SU-DHL-6 (cell line): Measurements from ENCODE around the gene LRBA.
A peak's percentile ranks its signal among the peaks of the same experiment; 100 is the strongest.

Experiments
- H2AFZ ChIP-seq: fragments of 200-600 bp; sonication (generic); 2 replicates; pipeline ENCODE4 v1.6.1; 2014; ENCODE audit warnings: low read depth, mild to moderate bottlenecking, moderate library complexity, mixed read lengths, antibody characterized with exemption, low read length; ENCODE audit not compliant: severe bottlenecking
- H3F3A ChIP-seq: fragments of 200-600 bp; shearing (Covaris generic); 2 replicates; pipeline ENCODE4 v1.6.0; 2016; ENCODE audit warnings: antibody characterized with exemption, mild to moderate bottlenecking; ENCODE audit not compliant: insufficient read depth
- H3K27ac ChIP-seq: fragments of 200-600 bp; sonication (generic); 2 replicates; pipeline ENCODE4 v1.5.1; 2016; ENCODE audit warnings: low read depth, mild to moderate bottlenecking, low read length, moderate library complexity, mixed read lengths
- H3K27me3 ChIP-seq: fragments of 200-600 bp; sonication (generic), shearing (Covaris generic); 2 replicates; pipeline ENCODE4 v1.6.0; 2014; ENCODE audit warnings: mild to moderate bottlenecking, low read length
- H3K36me3 ChIP-seq: fragments of 200-600 bp; sonication (generic); 2 replicates; pipeline ENCODE4 v1.6.1; 2014; ENCODE audit warnings: mild to moderate bottlenecking, low read length, mixed read lengths
- H3K4me2 ChIP-seq: fragments of 300-600, 200-600 bp; shearing (Covaris generic), sonication (generic); 2 replicates; pipeline ENCODE4 v1.6.0; 2014; ENCODE audit warnings: low read length, low read depth, mild to moderate bottlenecking; ENCODE audit not compliant: poor library complexity, severe bottlenecking
- H3K4me3 ChIP-seq: fragments of 200-600 bp; sonication (generic); 2 replicates; pipeline ENCODE4 v1.5.1; 2014; ENCODE audit warnings: antibody characterized with exemption, low read length, mild to moderate bottlenecking, mixed read lengths; ENCODE audit not compliant: insufficient read depth, poor library complexity, severe bottlenecking
- H3K79me2 ChIP-seq: fragments of 200-600 bp; sonication (generic); 2 replicates; pipeline ENCODE4 v1.6.1; 2014; ENCODE audit warnings: mild to moderate bottlenecking, low read length, moderate library complexity; ENCODE audit not compliant: insufficient read depth
- H3K9ac ChIP-seq: fragments of 200-600 bp; sonication (generic); 2 replicates; pipeline ENCODE4 v1.7.0; 2014; ENCODE audit warnings: mild to moderate bottlenecking, low read length
- H3K9me2 ChIP-seq: fragments of 200-600 bp; sonication (generic); replicated peaks from 2 replicates; pipeline ENCODE4 v1.6.1; 2014; ENCODE audit warnings: low read length; ENCODE audit not compliant: insufficient read depth
- H3K9me3 ChIP-seq: fragments of 200-600 bp; sonication (generic); 2 replicates; pipeline ENCODE4 v1.6.1; 2014; ENCODE audit warnings: low read length, mixed read lengths; ENCODE audit not compliant: insufficient read depth
- H4K20me1 ChIP-seq: fragments of 200-600 bp; sonication (generic); 2 replicates; pipeline ENCODE4 v1.6.1; 2014; ENCODE audit warnings: low read depth, mild to moderate bottlenecking, antibody characterized with exemption, low read length, moderate library complexity, mixed read lengths
- EZH2phosphoT487 ChIP-seq: fragments of 200-600 bp; sonication (generic), shearing (Covaris generic); conservative IDR thresholded peaks from 2 replicates; pipeline ENCODE4 v1.6.1; 2018; ENCODE audit warnings: mild to moderate bottlenecking, antibody characterized with exemption, low read length, moderate library complexity, mixed read lengths
- TF ChIP-seq, protein P1 (sequence below): fragments of 200-600 bp; sonication (generic); IDR thresholded peaks from one replicate; pipeline ENCODE4 v1.5.1; 2017; ENCODE audit warnings: antibody characterized with exemption, mild to moderate bottlenecking, low read length, moderate library complexity; ENCODE audit not compliant: insufficient read depth, poor library complexity, severe bottlenecking

LRBA gene

GRCh38 chr4:150325872-150326271 lies 689.2 kb downstream of the LRBA start:
- Histone ChIP-seq H3K4me2 (peak overlapping the region; percentile 11), H3K27me3 (no peaks in the 10 kb centered on the region), H3K9ac (no peak overlapping the region)

GRCh38 chr4:150323406-150324325 lies 691.4 kb downstream of the LRBA start:
- H3F3A ChIP-seq, result no peaks in the 10 kb centered on the region
- no peaks in the 10 kb centered on the region for H3K36me3 ChIP-seq
- H3K4me3 ChIP-seq, result no peak overlapping the region
- no peak overlapping the region for H3K27ac ChIP-seq
- H3K27me3 ChIP-seq, result no peaks in the 10 kb centered on the region
- H3K9me2 ChIP-seq, result no peaks in the 10 kb centered on the region
- no peak overlapping the region for H3K9ac ChIP-seq
- no peaks in the 10 kb centered on the region for H3K79me2 ChIP-seq
- no peak overlapping the region for H2AFZ ChIP-seq
- no peaks in the 10 kb centered on the region for H4K20me1 ChIP-seq
- no peaks in the 10 kb centered on the region for H3K9me3 ChIP-seq
- TF ChIP-seq, protein P1, sequence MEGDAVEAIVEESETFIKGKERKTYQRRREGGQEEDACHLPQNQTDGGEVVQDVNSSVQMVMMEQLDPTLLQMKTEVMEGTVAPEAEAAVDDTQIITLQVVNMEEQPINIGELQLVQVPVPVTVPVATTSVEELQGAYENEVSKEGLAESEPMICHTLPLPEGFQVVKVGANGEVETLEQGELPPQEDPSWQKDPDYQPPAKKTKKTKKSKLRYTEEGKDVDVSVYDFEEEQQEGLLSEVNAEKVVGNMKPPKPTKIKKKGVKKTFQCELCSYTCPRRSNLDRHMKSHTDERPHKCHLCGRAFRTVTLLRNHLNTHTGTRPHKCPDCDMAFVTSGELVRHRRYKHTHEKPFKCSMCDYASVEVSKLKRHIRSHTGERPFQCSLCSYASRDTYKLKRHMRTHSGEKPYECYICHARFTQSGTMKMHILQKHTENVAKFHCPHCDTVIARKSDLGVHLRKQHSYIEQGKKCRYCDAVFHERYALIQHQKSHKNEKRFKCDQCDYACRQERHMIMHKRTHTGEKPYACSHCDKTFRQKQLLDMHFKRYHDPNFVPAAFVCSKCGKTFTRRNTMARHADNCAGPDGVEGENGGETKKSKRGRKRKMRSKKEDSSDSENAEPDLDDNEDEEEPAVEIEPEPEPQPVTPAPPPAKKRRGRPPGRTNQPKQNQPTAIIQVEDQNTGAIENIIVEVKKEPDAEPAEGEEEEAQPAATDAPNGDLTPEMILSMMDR, result no peak
- TF ChIP-seq EZH2phosphoT487, result no peak
- H3K4me2 ChIP-seq, result no peak overlapping the region

More at GRCh38 chr4:150325872-150326271, 689.2 kb downstream of the LRBA start:
- no peaks in the 10 kb centered on the region for H3K9me3 ChIP-seq
- H3K4me3 ChIP-seq, result no peak overlapping the region
- H4K20me1 ChIP-seq, result no peaks in the 10 kb centered on the region
- no peak overlapping the region for H2AFZ ChIP-seq
- no peaks in the 10 kb centered on the region for H3K79me2 ChIP-seq
- TF ChIP-seq, protein P1, result no peak
- TF ChIP-seq EZH2phosphoT487, result no peak
- no peaks in the 10 kb centered on the region for H3K36me3 ChIP-seq
- peak overlapping the region; percentile 25 for H3K27ac ChIP-seq
- no peaks in the 10 kb centered on the region for H3K9me2 ChIP-seq
- no peaks in the 10 kb centered on the region for H3F3A ChIP-seq

- no peak overlapping the region for H3K9ac ChIP-seq
- H3K27ac ChIP-seq, result no peak overlapping the region
- H3K4me2 ChIP-seq, result no peak overlapping the region
- no peak overlapping the region for H2AFZ ChIP-seq
- TF ChIP-seq, protein P1, result no peak
- no peak for TF ChIP-seq EZH2phosphoT487
- H3K27me3 ChIP-seq, result no peaks in the 10 kb centered on the region
- H3K9me2 ChIP-seq, result no peaks in the 10 kb centered on the region
- no peaks in the 10 kb centered on the region for H4K20me1 ChIP-seq
- no peak overlapping the region for H3K4me3 ChIP-seq
- H3K36me3 ChIP-seq, result no peaks in the 10 kb centered on the region
- H3K79me2 ChIP-seq, result no peaks in the 10 kb centered on the region
- H3K9me3 ChIP-seq, result no peaks in the 10 kb centered on the region
- no peaks in the 10 kb centered on the region for H3F3A ChIP-seq
Observed at GRCh38 chr4:150322646-150323045, 692.4 kb downstream of the LRBA start.
